Measurements from ENCODE around the gene SLC25A1.
A peak's percentile ranks its signal among the peaks of the same experiment; 100 is the strongest.

SLC25A1 gene

GRCh38 chr22:19143967-19144400 lies 34.6 kb downstream of the SLC25A1 start:
- peak; percentile 47 for DNase-seq (ENCODE audit: low read depth)
- H3K4me3 ChIP-seq (ENCODE audit: low read depth, low read length): peak overlapping the region; percentile 99
- TF ChIP-seq, protein P1, sequence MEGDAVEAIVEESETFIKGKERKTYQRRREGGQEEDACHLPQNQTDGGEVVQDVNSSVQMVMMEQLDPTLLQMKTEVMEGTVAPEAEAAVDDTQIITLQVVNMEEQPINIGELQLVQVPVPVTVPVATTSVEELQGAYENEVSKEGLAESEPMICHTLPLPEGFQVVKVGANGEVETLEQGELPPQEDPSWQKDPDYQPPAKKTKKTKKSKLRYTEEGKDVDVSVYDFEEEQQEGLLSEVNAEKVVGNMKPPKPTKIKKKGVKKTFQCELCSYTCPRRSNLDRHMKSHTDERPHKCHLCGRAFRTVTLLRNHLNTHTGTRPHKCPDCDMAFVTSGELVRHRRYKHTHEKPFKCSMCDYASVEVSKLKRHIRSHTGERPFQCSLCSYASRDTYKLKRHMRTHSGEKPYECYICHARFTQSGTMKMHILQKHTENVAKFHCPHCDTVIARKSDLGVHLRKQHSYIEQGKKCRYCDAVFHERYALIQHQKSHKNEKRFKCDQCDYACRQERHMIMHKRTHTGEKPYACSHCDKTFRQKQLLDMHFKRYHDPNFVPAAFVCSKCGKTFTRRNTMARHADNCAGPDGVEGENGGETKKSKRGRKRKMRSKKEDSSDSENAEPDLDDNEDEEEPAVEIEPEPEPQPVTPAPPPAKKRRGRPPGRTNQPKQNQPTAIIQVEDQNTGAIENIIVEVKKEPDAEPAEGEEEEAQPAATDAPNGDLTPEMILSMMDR (IDR thresholded peaks at IDR 0.05; ENCODE audit: insufficient read depth, low read depth, low read length, missing control alignments): no peak

- TF ChIP-seq, protein P1 (IDR thresholded peaks at IDR 0.05; ENCODE audit: insufficient read depth, low read depth, low read length, missing control alignments): no peak
- peak overlapping the region; percentile 99; the same call in 1 of the 2 replicates for H3K4me3 ChIP-seq (ENCODE audit: low read depth, low read length)
- DNase-seq (ENCODE audit: low read depth): no peak
Observed at GRCh38 chr22:19143212-19143611, 35.3 kb downstream of the SLC25A1 start.

GRCh38 chr22:19142394-19142793 lies 36.1 kb downstream of the SLC25A1 start:
- no peak overlapping the region for H3K4me3 ChIP-seq (ENCODE audit: low read depth, low read length)
- DNase-seq (ENCODE audit: low read depth): no peak
- TF ChIP-seq, protein P1 (IDR thresholded peaks at IDR 0.05; ENCODE audit: insufficient read depth, low read depth, low read length, missing control alignments): no peak

- no peak for DNase-seq (ENCODE audit: low read depth)
Observed at GRCh38 chr22:19139974-19140373, 38.6 kb downstream of the SLC25A1 start.

DNA sequence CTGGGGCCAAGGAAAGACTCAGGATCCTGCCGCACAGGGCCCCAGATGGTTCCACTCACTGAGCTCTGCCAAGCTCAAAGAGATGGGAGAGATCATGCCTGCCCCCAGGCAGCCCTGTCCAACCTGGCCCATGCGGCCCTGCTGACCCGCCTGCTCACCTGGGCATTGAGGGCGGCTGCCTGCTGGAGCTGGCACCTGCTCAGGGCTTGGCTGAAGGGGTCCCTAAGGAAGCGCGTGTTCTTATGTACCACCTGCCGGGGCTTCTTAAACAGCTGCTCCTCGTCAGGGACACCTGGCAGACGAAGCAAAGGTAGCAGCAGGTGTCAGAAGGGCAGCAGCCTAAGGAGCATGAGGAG lies 39.6 kb downstream of the SLC25A1 start:
- TF ChIP-seq, protein P1 (IDR thresholded peaks at IDR 0.05; ENCODE audit: insufficient read depth, low read depth, low read length, missing control alignments): no peak
- no peak for DNase-seq (ENCODE audit: low read depth)
- no peak overlapping the region for H3K4me3 ChIP-seq (ENCODE audit: low read depth, low read length)

More at GRCh38 chr22:19139974-19140373, 38.6 kb downstream of the SLC25A1 start:
- no peak overlapping the region for H3K4me3 ChIP-seq (ENCODE audit: low read depth, low read length)
- TF ChIP-seq, protein P1 (IDR thresholded peaks at IDR 0.05; ENCODE audit: insufficient read depth, low read depth, low read length, missing control alignments): no peak

DNA sequence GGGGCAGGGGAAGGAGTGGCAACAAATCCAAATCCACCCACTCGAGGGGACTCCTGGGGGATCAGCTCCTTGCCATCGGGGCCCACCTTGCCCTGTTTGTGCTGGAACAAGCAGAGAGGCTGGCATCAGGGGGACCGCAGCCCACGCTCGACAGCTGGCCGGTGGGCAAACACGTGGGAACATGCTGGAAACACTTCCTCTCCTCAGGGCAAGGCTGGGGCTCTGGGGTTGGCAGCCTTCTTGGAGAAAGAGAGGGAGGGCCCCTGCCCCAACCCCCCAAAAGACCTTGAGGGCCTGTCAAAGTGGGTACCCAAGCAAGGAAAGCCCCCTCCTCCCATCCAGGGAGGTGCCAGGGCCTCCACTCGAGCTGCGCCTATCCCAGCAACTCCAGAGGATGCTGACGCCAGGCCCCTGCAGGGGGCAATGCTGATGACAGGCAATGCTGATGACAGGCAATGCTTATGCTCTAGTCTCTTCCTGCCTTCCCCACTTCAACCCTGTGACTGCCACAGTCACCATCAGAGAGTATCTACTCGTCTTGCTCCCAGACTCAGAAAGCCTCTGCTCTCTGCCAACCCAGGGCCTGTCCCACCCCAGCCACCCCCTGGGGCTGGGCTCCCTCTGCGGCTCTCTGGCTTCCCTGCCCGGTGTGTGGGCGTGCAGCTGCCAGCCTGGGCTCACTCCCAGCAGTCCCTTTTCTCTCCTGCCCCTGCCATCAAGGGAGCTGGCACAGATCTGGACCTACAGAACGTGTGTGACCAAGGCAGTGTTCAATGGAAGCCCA lies 40.1 kb downstream of the SLC25A1 start:
- H3K4me3 ChIP-seq (ENCODE audit: low read depth, low read length): no peak overlapping the region
- DNase-seq (ENCODE audit: low read depth): no peak
- TF ChIP-seq, protein P1 (IDR thresholded peaks at IDR 0.05; ENCODE audit: insufficient read depth, low read depth, low read length, missing control alignments): no peak
